OCI-M1 (cell line): ENCODE measurements around the gene CLDN11.

Experiments used
- DNase-seq: peaks from one replicate; lab custom pipeline; 2025; lab: John Stamatoyannopoulos, UW

The CLDN11 gene

GRCh38 chr3:170470063-170471016 is 51.7 kb downstream of the CLDN11 start:
- DNase-seq = no peak

GRCh38 chr3:170471149-170471548 is 52.5 kb downstream of the CLDN11 start:
- DNase-seq = no peak

- no peak for DNase-seq
Measured at GRCh38 chr3:170473358-170473757, 54.7 kb downstream of the CLDN11 start.

- no peak for DNase-seq
Measured at GRCh38 chr3:170475092-170475685, 56.5 kb downstream of the CLDN11 start.

GRCh38 chr3:170476291-170476690 is 57.6 kb downstream of the CLDN11 start:
- DNase-seq = no peak

- DNase-seq = no peak
Measured at GRCh38 chr3:170477395-170477794, 58.7 kb downstream of the CLDN11 start.

- no peak for DNase-seq
Measured at GRCh38 chr3:170480111-170480510, 61.4 kb downstream of the CLDN11 start.

GRCh38 chr3:170482199-170482598 is 63.5 kb downstream of the CLDN11 start:
- DNase-seq = no peak

GRCh38 chr3:170483485-170484262 is 65.0 kb downstream of the CLDN11 start:
- DNase-seq = no peak
